Medulla oblongata (tissue), 1 donor: ENCODE data around the gene RETREG1.
A peak's percentile ranks its signal among the peaks of the same experiment; 100 is the strongest.

Experiments
- DNase-seq: peaks from one replicate; pipeline ENCODE4 v3.0.0-alpha.2; 2015; ENCODE audit errors: extremely low spot score

Gene RETREG1

DNA sequence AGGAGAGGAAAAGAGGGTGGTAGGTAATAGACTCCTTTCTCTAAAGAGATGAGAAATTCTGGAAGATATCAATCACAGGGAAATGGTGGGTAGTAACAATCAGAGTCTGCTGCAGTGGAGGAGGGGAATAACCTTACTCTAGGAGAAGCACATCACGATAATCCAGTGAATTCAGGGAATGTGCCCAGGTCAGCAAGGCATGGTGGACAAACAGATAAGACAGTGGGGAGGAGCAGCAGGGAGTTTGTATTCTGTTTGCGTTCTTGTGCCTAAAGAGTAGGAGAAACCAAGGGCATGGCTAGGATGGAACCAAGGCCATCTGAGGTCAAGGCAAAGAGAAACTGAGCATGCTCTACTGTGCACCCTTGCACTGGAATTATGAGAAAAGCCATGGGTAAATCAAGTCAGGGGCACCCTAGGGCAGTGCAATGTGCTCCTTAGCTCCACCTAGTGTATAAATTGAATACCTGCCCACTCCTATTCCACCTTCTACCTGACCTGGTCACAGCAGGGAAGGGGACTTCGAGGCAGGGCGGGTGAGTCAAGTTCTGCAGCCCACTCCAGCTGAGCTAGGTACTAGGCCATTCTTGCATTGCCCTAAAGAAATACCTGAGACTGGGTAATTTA, 31.6 kb downstream of the RETREG1 start:
- no peak for DNase-seq

DNA sequence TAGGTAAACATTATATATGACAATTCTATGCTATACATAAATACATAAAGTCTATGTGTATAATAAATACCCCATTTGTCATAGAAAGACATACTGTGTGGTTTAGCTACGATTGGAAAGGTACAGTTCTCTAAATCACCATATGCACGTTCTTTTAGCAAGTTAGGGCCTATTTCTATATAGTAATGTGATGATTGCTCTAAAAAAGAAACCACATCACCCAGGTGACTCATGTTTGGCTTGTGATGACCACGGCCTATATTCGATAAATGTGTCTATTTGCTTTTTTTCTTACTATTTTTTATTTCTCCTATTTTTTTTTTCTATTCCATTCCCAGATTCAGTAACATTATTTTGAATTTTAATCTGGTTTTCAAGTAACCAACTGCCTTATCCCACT, 34.7 kb downstream of the RETREG1 start:
- no peak for DNase-seq

DNA sequence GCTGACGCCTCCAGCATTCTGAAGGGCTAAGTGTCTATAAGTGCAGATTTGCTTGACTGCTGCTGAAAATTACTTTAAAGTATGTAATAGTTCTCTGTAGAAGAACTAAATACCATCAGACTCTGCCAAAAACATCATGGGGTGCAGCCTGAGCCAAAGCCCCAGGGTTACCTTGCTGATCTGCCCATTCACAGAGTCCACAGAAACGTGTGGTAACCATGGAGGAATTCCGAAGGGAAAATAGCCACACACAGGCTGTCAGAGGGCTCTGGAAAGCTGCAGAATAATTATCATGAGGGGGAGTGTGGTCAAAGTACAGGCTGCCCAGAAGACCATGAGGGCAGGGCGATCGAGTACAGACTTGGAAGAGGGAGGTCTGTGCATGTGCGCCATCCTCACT, 36.4 kb downstream of the RETREG1 start:
- DNase-seq: no peak

DNA sequence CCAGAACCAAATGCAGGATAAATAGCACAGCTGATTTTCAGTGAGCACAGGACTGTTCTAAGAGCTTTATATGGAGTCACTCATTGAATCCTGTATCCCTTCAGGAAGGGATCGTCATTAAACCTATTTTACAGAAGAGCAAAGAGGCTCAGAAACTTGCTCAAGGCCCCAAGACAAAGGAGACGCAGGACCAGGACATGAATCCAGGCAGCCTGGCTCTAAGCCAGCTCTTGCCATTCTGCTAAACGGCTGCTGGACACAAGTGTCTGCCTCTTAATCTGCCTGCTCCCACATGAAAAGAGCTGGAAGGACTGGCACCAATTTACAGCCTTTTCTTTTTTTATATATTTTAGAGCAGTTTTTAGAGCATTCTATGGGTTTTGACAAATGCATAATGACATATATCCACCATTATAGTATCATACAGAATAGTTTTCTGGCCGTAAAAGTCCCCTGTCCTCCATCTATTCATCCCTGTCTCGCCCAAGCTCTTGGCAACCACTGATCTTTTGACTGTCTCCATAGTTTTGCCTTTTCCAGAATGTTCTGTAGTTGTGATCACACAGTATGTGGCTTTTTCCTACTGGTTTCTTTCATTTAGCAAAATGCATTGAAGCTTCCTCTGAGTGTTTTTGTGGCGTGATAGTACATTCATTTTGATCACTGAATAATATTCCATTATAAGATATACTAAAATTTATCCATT, 37.5 kb downstream of the RETREG1 start:
- peak; percentile 82 for DNase-seq

DNA sequence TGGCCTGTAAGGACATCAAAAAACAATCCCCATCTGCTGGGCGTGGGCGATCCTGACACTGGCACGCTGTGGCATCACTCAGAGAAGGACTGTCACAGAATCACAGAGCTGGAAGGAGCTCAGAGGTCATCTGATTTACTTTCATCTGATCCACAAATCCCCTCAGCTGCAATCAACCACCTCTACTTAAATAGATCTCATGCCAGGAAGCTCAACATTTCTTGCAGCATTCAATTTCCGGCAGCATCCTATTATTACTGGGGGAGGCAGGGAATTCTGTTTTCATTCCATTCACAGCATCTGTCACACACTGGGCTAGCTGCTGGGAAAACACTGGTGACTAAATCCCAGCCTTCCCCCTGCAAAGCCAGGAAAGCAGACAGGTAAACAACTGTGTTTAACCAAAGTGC, 38.3 kb downstream of the RETREG1 start:
- DNase-seq: peak; percentile 69

DNA sequence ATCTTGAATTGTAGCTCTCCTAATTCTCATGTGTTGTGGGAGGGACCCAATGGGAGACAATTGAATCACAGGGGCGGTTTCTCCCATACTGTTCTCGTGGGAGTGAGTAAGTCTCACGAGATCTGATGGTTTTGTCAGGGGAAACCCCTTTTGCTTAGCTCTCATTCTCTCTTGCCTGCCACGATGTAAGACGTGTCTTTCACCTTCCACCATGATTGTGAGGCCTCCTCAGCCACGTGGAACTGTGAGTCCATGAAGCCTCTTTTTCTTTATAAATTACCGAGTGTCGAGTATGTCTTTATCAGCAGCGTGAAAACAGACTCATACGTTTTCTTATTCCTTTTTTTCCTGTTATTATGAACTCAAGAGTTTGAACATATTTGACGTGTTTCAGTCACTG, 39.1 kb downstream of the RETREG1 start:
- DNase-seq: no peak

DNA sequence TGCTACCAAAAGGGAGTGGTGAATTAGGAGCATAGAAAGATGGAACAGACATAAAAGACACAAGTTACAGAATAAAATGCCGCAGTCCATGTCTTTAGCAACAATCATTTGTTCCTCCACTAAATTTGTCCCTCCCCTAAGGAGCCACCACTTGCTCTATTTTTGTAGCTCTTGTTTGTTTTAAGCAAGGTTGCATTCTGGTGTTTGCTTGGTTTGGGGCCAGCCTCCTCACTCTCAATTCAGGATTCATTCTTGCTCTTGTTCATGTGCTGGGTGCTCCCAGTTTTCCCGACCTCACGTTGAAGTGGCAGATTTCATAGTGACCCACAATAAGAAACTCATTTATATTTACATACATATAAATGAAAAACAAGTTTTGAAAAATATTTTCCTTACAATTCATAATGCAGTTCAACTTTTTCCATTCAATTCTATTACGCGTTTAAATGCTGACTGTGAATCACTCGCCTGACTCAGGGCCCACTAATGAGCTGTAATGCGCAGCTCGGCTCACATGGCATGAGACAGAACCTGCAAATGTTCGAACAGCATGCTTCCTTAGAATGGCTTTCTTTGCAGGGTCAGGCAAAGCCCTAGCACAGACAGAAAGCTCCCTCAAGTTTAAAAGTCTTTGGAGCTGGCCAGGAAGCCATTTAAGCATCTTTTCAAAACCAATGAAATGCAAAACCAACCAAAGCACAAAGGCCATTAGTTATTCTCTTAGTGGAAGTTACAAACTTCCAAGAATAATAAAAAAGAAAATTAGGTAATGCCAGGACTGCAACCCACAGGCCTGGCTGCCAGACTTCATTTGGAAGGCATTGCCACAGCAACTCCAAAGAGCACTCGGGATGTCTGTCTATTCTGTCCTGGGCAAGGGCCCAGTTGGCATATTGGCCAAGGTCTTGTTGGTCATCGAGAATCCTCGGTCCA, 41.7 kb downstream of the RETREG1 start:
- DNase-seq: peak; percentile 93

DNA sequence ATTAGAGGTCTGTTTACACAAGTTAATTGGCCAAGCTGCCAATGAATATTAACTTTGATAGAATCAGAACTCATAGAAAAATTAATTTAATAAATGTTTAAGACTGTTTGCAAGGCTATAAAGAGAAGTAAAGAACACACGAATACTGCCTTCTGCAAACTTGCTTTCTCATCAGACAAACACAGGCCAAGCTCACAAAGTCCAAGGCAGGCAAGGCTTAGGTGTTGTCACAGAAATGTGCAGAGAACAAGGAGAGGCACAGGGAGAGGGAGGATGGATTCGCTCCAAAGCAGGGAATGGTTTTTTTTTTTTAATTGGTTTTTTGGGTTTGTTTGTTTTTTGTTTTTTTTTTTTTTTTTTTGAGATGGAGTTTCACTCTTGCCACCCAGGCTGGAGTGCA, 43.4 kb downstream of the RETREG1 start:
- no peak for DNase-seq

DNA sequence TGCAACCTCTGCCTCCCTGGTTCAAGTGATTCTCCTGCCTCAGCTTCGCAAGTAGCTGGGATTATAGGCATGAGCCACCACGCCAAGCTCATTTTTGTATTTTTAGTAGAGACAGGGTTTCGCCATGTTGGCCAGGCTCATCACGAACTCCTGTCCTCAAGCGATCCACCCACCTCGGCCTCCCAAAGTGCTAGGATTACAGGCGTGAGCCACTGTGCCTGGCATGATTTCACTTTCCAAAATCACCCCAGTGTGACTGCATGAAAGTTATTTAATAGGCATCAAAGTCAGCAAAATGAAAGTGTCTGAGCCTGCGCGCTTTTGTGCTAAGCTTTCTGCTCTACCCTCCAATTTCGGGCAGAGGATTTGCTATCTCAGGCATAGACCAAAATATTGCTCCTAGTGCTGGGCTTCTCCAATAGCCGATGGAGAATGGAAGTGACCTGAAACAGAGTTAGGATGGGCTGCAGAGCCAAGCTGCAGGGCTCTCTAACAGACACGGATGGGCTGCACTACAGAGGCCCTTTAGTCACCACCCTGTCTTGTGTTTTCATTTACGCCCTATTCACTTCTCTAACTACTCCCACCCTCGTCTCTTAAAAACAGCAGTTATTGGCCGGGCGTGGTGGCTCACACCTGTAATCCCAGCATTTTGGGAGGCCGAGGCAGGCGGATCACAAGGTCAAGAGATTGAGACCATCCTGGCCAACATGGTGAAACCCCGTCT, 44.3 kb downstream of the RETREG1 start:
- DNase-seq: no peak

DNA sequence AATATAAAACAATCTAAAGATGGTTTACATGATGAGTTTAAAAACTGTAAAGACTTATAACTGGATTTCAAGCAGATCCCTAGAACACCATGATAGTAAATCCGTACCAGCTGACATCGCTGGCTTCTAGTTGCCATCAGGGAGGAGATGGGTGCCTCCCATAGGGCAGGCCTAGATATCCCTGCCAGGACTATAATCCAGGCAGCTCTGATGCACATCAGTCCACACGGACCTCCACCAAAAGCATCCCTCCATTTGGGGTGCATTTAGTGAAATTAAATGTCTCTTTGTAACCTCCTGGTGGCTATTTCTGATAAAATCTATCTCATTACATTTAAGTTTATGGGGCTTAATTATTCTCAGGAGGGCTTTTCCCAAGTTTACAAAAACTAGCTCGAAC, 45.8 kb downstream of the RETREG1 start:
- no peak for DNase-seq

DNA sequence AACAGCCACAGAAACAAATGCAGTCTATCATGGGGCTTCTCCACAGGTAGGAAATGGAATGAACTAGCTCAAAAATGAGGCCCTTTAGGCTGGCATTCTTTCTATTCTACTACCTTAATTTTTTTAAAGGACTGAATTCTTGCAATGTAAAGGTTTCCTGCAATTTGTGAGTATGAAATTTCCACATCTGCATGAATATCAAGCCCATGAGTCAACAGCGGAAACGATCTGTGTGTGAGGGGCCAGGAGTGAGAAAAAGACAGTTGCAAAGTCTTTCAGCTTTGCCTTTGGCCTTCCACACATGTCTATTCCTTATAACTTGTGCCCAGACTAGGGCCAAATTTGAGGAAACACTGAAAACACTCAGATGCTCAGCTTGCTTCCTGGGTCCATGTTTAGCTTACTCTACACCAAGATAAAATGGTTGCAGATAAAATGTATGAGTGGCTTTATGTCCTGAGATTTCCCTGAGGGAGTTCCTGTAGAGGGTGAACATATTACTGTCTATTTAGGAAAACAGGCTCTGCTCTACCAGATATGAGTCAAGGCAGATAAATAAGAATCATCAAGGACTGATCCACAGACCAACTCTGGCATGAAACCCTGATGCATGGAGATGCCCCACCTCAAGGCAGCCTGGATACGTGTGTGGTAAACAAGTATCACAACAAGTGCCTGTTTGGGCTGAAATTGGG, 46.5 kb downstream of the RETREG1 start:
- DNase-seq: no peak

DNA sequence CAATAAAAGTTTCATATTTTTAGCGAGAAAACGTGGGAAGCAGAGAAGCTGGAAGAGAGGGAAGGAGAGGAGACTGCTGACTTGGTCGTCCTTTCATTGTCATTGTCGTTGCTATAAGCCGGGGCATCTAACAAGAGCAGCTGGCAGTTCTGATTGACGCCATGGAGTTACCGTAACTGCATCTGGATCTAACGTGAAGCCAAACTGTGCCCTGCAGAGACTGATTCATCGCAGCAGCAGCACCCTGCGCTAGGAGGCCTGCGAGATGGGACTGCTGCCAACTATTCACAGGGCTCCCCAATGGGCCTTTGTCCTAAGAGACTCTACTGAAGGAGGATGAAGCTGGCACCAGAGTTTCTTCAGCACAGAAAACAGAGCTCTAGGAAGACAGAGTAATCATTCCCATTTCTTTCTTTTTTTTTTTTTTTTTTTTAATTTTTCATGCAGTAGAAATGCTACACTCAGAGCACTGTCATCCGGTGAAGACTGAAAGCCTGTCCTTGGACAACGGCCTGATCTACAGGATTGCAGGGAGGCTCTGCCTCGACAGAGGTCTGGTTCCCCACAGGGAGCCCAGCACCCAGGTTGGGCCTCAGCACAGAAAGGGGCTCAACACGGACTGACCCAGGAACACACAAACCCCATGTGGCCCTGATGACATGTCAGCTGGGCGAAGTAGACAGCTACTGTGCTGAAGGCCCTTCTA, 47.8 kb downstream of the RETREG1 start:
- DNase-seq: peak; percentile 97

DNA sequence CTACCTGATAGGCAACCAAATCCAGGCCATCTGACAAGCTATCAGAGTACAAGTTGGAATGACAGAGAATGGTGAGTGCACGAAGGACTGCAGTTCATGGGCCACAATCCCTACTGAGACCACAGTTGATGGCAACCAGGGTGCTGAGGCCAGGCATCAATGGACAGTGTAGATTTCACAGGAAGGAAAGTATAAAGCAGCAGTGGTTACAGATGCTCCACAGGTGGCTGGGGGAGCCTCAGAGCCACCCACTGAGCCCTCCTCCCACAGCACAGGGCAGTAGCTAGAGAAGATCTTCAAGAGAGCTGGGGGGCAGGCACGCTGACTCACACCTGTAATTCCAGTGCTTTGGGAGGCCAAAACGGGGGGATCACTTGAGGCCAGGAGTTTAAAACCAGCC, 49.4 kb downstream of the RETREG1 start:
- DNase-seq: no peak

DNA sequence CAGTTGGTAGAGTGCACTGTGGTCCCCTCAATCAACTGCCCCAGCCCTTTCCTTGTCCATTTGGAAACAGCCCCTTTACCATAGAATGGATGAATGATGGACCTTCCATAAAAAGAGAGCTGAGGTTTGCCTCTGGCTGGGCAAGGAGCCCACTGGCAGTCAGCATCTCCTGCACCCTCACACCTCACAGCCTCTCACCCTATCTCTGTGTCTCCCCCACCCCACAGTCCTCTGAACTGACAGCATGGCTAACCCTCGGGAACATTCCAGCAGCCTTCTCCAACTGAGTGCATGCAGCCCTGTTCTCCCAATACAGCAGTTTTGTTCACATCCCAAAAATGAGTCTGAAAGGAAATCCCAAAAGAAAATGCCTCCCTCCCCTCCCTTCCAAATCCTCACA, 51.7 kb downstream of the RETREG1 start:
- DNase-seq: no peak

DNA sequence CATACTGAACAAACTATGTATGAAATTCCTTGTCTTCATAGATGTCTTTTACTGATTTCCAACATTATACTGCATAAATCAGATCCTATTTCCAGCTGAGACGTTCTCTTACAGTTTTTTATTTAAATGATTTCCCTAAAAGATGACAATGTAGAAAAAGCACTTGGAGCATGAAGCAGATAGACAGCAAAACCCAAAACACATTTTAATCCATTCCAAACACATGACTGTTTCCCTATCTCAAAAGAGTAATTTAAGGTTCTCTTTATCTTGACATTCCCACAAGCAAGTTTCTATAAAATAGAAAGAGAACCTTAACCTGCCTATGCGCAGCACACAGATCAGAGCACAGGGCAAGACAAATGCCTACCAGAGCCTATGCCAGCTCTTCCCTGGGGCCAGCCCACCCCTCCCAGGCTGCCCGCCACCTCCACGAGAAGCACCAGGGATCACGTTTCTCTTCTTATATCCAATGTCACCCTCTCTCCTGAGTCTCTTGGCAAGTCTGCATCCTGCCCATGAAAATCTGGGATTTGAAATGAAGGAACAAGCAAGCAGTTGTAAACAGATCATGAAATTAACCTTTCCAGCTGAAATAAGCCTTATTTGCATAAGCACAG, 52.4 kb downstream of the RETREG1 start:
- no peak for DNase-seq

DNA sequence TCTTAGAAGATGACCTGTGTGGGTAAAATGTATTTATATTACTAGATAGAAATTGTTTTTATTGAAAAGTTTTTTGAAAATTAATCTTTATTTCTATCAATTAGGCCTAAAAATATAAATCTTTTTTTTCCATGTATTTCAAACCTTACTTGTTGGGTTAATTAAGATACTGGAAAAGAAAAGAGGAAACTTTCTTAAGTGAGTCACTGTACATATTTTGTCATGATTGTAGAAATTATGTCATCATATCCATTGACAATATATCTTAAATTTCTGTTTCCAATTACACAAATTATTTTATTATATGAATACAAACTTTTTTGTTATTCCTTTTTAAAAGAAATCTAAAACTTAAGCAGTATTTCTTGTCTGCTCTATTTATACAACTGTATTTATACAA, 53.1 kb downstream of the RETREG1 start:
- no peak for DNase-seq

DNA sequence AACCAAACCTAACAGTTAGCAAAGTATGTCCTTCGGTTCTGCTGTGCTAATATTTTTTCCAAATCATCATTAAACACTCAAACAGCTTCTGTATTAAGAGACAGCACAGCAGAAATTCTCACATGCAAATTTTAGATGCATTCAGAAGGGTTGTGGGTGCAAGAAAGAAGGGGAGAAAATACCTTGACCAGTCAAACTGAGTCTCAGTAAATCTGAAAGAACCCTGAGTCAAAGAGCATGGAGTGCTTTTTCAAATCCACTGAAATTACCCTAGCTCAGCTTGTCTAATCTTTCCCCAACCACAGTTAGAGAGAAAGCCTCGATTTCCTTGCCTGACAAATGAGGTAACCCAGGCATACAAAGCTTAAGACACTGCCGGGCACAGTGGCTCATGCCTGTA, 55.1 kb downstream of the RETREG1 start:
- DNase-seq: no peak

DNA sequence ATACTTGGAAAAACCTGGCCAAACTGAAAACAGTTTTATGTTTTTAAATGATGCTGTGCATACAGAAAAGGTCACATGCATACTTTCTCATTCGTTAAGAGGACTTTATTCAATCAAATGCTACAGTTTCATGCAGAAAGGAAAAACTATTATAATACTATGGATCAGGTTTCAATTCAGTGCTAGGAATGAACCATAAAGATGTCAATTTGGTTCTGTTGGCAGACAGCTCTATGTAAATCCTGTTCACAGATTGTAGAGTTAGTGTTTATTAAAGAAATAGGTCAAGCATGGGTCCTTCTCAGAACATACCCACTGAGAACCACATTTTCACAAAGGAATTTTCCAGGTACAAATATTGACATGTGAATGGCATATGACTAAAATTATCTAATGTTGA, 57.1 kb downstream of the RETREG1 start:
- DNase-seq: no peak

DNA sequence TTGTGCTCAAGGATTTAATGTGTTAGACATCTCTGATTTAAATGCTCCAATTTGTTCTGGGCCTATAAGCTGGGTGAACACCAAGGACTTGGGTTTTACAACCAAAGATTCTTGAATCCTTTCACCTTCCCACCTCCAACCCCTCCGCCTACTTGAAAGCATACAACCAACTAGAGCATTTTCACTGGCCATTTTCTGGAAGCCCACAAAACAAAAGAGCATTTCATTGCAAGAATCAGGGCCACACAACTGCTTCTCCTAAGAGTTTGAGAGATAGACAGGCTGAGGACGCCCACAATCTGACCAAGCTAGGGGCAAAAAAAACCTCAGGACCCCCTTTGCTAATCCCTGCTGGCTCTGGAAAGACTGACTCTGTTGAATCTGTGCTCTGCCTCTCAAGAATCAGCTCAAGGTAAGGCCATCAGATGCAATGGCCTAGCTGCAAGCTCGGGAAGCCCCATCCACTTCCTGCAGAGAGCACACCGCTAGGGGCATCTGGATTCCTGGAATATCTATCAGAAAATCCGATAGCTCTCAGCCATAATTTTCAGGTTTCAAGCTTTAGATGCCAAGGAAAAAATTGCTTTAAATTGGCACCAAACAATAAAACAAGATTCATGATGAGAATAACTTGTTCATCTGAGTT, 57.7 kb downstream of the RETREG1 start:
- no peak for DNase-seq

DNA sequence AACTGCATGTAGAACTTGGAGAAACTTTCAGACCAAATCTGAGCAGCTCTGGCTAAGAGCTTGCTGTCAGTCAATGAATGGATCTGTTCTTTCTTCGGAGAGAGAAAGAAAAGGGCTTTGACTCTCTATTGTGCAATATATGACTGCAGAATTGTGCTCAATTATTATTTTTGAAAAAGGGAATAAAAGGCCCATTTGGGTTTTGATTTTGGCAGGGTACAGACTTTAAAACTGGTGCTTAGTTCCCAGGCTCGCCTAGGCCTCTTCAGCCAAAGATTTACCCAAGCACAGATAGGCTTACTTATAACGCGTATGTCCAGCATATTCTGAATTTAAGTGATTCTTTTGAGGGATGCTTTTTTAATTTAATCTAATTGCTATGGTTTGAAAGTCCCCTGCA, 59.3 kb downstream of the RETREG1 start:
- peak; percentile 83 for DNase-seq
